Measurements from ENCODE around the gene MFGE8. TPM values are rescaled to one million over a fixed set of nuclear protein-coding genes. Genes with fewer than 3 reads are reported as not detected.

The MFGE8 gene
- total RNA-seq, 1 donor from 2014 or later, result 167 TPM

DNA sequence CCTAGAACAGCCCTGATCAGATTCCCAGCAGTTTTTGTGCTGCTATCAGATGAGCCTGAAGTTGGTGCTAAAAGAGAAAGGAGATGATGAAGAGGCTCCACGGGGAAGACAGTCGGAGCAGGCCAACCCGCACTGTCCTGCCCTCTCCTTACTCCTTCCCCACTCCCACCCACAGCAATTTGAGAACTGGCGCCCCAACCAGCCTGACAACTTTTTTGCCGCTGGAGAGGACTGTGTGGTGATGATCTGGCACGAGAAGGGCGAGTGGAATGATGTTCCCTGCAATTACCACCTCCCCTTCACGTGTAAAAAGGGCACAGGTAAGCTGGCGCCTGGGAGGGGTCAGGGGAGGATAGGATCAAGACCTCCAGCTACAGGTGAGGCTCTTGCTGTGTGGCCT lies 40.5 kb downstream of the MFGE8 start:
- no peak for DNase-seq (ENCODE audit: low spot score)

DNA sequence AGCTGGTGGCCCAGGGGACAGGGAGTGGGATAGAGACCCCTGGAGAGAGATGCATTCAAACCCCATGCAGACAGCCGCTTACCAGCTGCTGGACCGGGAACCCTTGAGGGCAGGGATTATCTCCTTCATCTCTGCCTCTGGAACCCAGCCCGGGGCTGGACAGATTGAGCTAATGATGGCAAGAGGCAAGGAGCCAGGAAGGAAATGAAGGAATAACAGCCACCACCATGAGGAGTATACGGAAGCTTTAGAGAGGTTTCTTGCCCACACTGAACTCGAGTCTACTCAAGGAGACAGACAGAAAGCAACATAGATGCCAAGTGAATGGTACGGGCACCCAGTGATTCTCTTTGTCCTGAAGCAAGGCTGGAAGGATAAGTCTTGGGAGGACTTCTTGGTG lies 41.1 kb downstream of the MFGE8 start:
- no peak for DNase-seq (ENCODE audit: low spot score)

DNA sequence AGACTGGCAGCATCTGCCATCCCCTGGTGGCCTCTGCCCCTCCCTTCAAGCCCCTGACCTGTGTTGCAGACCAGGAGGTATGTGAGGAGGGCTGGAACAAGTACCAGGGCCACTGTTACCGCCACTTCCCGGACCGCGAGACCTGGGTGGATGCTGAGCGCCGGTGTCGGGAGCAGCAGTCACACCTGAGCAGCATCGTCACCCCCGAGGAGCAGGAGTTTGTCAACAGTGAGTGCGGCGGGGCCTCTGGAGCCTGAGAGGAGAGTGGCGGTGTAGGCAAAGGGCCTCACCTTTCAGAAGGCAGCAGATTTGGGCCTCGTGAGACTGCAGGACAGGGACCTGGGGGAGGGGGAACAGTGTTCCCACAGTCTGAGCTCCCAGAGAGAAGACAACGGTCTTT lies 41.9 kb downstream of the MFGE8 start:
- no peak for DNase-seq (ENCODE audit: low spot score)

DNA sequence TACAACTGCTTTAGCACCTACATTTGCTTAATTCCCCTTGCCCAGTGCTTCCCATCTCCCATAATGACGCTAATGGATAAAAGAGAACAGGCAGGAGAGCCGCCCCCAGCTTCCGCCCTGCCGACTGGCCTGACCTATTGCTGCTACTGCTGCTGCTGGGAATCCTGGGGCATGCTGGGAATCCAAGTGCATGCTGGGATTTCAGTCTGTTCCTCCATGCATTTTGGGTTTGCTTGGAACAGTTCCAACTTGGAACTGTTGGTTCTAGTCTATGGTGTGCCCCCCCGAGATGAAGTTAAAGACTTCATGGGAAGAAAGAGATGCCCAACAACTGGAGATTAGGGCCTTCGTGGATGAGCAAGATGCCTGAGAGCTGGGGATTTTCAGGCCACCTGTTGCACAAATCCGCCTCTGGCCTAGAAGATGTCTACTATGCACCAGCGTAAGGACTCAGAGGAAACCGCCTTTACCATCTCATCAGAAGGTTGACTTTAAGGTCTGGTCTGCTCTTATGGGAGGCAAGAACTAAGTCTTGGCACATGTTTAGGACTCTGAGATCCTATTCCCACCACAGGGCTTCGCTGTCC lies 46.8 kb downstream of the MFGE8 start:
- DNase-seq (ENCODE audit: low spot score), result no peak

DNA sequence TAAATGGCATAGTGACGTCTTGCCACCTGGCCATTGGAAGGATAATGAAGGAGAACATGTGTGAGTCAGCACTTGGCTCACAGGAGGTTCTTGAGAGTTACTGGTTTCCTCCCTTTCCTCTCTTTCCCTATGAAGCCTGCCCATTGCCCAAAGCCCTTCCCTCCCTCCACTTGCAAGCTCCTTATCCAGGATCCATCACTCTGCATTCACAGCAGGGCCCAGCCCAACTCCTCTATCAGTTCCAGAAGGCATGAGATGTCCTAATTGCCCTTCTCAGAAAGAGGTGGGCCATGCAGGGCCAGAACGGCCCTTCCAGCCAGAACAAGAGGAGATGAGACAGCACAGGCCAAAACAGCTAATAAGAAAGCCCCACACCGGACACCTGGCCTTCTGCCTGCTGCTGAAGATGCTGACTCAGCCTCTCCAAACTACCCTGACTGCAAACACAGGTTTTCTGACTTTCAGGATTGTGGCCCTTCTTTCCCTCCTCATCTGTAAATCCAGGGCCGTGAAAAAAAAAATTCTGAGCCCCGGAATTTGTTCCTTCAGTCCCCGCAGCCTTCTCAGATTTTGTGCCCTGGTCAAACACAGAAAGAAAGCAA lies 47.6 kb downstream of the MFGE8 start:
- DNase-seq (ENCODE audit: low spot score), result no peak

DNA sequence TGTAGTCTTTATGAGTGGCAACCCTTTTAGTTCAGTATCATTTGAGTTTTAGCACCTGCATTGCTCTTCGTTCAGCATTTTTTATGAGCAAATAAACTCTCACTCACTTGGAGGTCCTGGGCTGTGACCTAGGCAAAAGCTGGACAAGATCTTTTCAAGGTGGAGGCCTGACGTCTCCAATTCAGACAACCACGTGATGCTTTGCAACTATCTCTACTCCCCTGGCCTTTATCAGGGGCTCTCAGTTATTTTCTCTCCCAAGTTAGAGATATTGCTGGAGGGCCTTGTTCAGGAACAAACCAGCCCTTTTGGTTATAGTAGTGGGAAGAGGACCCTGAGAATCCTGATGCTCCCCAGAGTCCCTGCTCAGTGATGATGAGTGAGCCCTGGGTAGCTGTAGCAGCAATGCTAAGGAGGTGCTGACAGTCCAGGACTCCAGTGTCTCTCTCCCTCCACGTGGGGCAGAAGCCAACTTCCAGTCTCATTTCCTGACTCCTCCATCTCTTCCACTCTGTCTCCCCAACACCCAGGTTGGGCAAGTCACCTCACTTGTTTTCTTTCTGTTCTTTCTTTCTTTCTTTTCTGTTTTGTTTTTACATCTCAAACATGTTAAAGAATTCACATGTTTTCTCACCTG lies 48.2 kb downstream of the MFGE8 start:
- DNase-seq (ENCODE audit: low spot score), result no peak

DNA sequence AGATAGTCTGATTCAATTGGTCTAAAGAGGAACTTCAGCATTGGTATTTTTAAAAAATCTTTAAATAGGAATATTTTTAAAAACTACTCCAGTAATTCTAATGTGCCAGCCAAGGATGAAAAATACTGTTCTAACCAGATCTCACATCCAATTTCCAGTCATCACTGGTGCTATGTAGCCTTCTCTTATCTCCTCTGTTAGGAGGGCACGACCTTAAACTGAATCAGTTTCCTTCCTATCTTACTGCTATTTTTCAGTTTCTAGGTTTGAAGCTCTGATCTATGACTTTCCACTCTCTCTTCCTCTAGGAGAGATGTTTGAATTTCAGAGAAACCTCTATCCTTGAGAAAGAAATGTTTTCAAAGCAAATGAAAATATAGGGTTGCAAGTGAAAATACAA lies 49.8 kb downstream of the MFGE8 start:
- DNase-seq (ENCODE audit: low spot score), result no peak

DNA sequence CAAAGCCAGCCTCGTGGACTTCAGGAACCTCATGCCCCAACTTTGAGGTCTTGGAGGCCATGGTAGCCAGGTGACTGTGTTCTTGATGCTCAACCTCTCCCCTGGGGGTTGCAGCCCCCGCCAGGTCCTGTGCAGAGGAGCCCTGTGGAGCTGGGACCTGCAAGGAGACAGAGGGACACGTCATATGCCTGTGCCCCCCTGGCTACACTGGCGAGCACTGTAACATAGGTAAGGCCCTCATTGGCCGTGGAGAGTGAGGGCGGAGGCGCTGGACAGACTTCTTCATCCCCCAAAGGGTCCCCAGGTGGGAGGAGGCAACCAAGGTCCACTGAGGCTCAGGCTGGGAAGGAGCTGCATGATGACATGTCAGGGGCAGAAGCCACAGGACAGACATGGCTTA lies 53.0 kb downstream of the MFGE8 start:
- no peak for DNase-seq (ENCODE audit: low spot score)

DNA sequence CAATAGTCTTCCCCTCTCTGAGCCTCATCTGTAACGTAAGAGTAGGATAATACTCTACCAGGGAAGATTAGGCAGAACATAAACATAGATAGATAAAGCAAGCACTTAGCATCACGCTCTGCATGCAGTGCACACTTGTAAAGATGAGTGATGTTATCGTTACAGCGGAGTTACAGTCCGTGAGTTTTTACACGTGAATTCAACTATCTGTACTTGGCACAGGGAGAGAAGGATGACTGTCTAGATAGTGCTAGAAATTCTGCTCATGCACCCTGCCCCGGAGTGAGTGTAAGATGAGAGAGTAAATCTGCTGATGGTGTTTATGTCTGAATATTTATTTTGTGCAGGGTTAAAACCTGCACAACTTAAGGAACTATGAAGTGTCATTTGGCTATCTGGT lies 53.6 kb downstream of the MFGE8 start:
- no peak for DNase-seq (ENCODE audit: low spot score)

DNA sequence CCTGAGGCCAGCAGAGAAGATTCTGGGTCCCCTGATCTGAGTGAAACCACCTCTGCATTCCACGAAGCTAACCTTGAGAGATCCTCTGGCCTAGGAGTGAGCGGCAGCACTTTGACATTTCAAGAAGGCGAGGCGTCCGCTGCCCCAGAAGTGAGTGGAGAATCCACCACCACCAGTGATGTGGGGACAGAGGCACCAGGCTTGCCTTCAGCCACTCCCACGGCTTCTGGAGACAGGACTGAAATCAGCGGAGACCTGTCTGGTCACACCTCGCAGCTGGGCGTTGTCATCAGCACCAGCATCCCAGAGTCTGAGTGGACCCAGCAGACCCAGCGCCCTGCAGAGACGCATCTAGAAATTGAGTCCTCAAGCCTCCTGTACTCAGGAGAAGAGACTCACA lies 54.2 kb downstream of the MFGE8 start:
- no peak for DNase-seq (ENCODE audit: low spot score)

DNA sequence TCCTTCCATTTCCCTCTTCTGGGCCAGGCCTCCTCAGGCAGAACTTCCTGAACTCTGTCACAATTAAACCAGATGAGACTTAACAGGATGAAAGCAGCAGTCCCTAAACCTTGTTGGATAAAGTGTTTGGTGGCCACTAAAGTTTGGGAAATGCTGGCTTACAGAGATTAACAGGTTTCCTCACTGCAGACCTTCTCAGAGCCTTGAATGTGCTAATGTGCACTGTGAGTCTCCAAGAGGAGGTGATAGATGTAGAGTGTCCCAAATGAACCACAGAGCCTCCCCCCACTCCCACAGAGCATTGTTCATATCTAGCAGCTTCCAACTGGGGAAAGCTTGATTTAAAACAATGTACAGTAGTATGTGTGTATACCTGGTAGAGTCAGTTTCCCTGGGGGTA lies 60.7 kb downstream of the MFGE8 start:
- DNase-seq (ENCODE audit: low spot score), result no peak

DNA sequence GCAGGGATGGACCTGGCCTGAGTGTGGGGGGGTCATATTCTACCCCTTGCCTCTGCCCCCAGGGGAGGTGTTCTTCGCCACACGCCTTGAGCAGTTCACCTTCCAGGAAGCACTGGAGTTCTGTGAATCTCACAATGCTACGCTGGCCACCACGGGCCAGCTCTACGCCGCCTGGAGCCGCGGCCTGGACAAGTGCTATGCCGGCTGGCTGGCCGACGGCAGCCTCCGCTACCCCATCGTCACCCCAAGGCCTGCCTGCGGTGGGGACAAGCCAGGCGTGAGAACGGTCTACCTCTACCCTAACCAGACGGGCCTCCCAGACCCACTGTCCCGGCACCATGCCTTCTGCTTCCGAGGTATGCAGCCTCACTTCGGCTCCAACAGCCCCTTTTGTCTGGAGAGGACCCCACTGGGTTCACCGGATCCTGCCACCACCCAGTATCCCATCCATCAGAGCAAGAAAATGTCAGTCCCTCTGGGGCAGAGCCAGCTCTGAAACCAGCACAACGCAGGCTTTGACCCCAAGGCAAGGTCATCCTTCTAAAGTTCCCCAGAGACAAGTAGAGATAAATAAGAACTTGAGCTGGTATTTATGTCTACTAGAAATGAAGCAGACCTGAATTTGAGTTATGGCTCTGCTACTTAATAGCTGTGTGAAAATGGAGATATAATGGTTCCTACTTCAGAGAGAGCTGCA lies 63.7 kb downstream of the MFGE8 start:
- DNase-seq (ENCODE audit: low spot score), result peak; percentile 22

Other genes starting within 250 kb of the MFGE8 start
- gene ACAN, start 109.9 kb downstream of the MFGE8 start, total RNA-seq (ENCODE audit: insufficient read depth, low replicate concordance), result 42.9 TPM
- gene HAPLN3, start 17.8 kb downstream of the MFGE8 start, total RNA-seq (ENCODE audit: insufficient read depth, low replicate concordance), result 19.7 TPM
- 54.7 TPM for gene ABHD2, start 175.1 kb upstream of the MFGE8 start, total RNA-seq (ENCODE audit: insufficient read depth, low replicate concordance)